CD4-positive, alpha-beta T cell treated with Interleukin-4 for 1 hour (primary cell): ENCODE data around the gene OSCAR.

Experiments
- DNase-seq, 2 donors: peaks; one replicate each; pipeline ENCODE4 v3.0.0-alpha.2; 2020 to 2022

OSCAR gene

GRCh38 chr19:54081032-54081431, 19.6 kb downstream of the OSCAR start, which contains the start of gene TARM1:
TSS of gene TARM1 (minus strand) at chr19:54081365. CDS start at chr19:54081340, 25 bp downstream.
- DNase-seq = no peak

- DNase-seq = no peak
Observed at GRCh38 chr19:54077334-54077733, 23.3 kb downstream of the OSCAR start.

GRCh38 chr19:54074851-54075250, 25.8 kb downstream of the OSCAR start:
- no peak for DNase-seq

GRCh38 chr19:54073829-54074228, 26.8 kb downstream of the OSCAR start:
- no peak for DNase-seq

- no peak for DNase-seq
Observed at GRCh38 chr19:54069470-54069869, 31.1 kb downstream of the OSCAR start.

- DNase-seq = no peak
Observed at GRCh38 chr19:54063350-54064116, 37.1 kb downstream of the OSCAR start, which contains the start of gene VSTM1. TSS of gene VSTM1 (minus strand) at chr19:54063897. CDS start at chr19:54063777, 120 bp downstream.

- peak in 1 of 2 donors; percentile 55 for DNase-seq
Observed at GRCh38 chr19:54062643-54063042, 38.0 kb downstream of the OSCAR start.

GRCh38 chr19:54047616-54048015, 53.0 kb downstream of the OSCAR start:
- peak in 1 of 2 donors; percentile 34 for DNase-seq

- no peak for DNase-seq
Observed at GRCh38 chr19:54045771-54046170, 54.8 kb downstream of the OSCAR start.
